HepG2 (cell line): ENCODE data around the gene INSYN2B. TPM values are rescaled to one million over a fixed set of nuclear protein-coding genes. Genes with fewer than 3 reads are reported as not detected.

Experiments
- ATAC-seq: fragments of 200-7000 bp; cut with Tn5 transposase; 3 replicates; pipeline ENCODE4 v1.9.1; 2020; ENCODE audit warnings: mild to moderate bottlenecking, moderate library complexity
- BruUV-seq: library from RNA; stranded (reverse); fragments of 400-500 nt; replicated peaks from 2 replicates; lab custom pipeline; 2021; lab: Mats Ljungman, UMichigan
- CTCF ChIA-PET: fragments of 300-600 bp; formaldehyde crosslinking; extraction: SDS; loops from one replicate; lab custom pipeline; 2021; ENCODE audit warnings: low total read pairs, inconsistent platforms, low intra/inter-chr PET ratio; lab: Yijun Ruan, JAX
- POLR2A ChIA-PET: fragments of 350-600 bp; sonication (Branson Sonifier 250); formaldehyde crosslinking; loops from one replicate; lab custom pipeline; 2020; ENCODE audit warnings: antibody characterized with exemption, inconsistent platforms; lab: Yijun Ruan, JAX
- DNase-seq: peaks from one replicate; pipeline ENCODE4 v3.0.0-alpha.2; 2015; ENCODE audit warnings: low spot score
- FAIRE-seq: peaks from 3 replicates; lab custom pipeline; 2011; peaks lifted over from hg19 to GRCh38; lab: Jason Lieb, UNC
- H2AFZ ChIP-seq: one replicate; pipeline ENCODE4 v1.6.1; 2011; ENCODE audit warnings: low read length, inconsistent platforms
- H3K27ac ChIP-seq: fragments of 300-600 bp; 3 replicates; pipeline ENCODE4 v1.8.0; 2011; ENCODE audit warnings: mixed run types, mild to moderate bottlenecking, mixed read lengths, low read length, inconsistent platforms; ENCODE audit not compliant: insufficient read depth; ENCODE audit errors: extremely low read length
- H3K27me3 ChIP-seq, 2 experiments: fragments of 200-600 bp in 1 of 2; 2 replicates in 1 of 2; 3 replicates in 1 of 2; pipeline versions ENCODE4 v1.6.0 to v1.8.0; 2011; ENCODE audit warnings: low read length in 2 of 2, mild to moderate bottlenecking in 2 of 2, moderate library complexity in 2 of 2, inconsistent platforms in 1 of 2; ENCODE audit not compliant: insufficient read depth in 2 of 2, control insufficient read depth in 1 of 2
- H3K36me3 ChIP-seq, 2 experiments: fragments of 200-600 bp in 1 of 2; replicated peaks in 1 of 2; 2 replicates in 1 of 2; 3 replicates in 1 of 2; pipeline versions ENCODE4 v1.5.1 to v1.8.0; 2011; ENCODE audit warnings: low read length in 2 of 2, inconsistent platforms in 1 of 2; ENCODE audit not compliant: insufficient read depth in 2 of 2, control insufficient read depth in 1 of 2
- H3K4me1 ChIP-seq: 2 replicates; pipeline ENCODE4 v1.5.1; 2012; ENCODE audit warnings: low read length, inconsistent platforms; ENCODE audit not compliant: insufficient read depth
- H3K4me2 ChIP-seq: 2 replicates; pipeline ENCODE4 v1.6.0; 2011; ENCODE audit warnings: low read depth, low read length, inconsistent platforms
- H3K4me3 ChIP-seq, 3 experiments: fragments of 200-600 bp in 1 of 3; sonication (generic), shearing (Covaris generic) in 1 of 3; replicated peaks in 1 of 3; 2 replicates each; pipeline ENCODE4 v1.5.1; 2011 to 2016; ENCODE audit warnings: low read length in 3 of 3, inconsistent platforms in 2 of 3, low read depth in 2 of 3, mild to moderate bottlenecking in 2 of 3, control low read depth in 1 of 3, mixed read lengths in 1 of 3; ENCODE audit not compliant: insufficient read depth in 1 of 3
- H3K79me2 ChIP-seq: one replicate; pipeline ENCODE4 v1.6.1; 2011; ENCODE audit warnings: low read length, inconsistent platforms; ENCODE audit not compliant: insufficient read depth
- H3K9ac ChIP-seq: 2 replicates; pipeline ENCODE4 v1.6.0; 2011; ENCODE audit warnings: mild to moderate bottlenecking, low read depth, low read length, inconsistent platforms; ENCODE audit not compliant: insufficient read depth
- H3K9me3 ChIP-seq: 2 replicates; pipeline ENCODE4 v1.5.1; 2012; ENCODE audit warnings: mild to moderate bottlenecking, low read length
- H4K20me1 ChIP-seq: 2 replicates; pipeline ENCODE4 v1.6.0; 2011; ENCODE audit warnings: inconsistent platforms, mild to moderate bottlenecking, low read length, moderate library complexity; ENCODE audit not compliant: insufficient read depth
- GZF1 ChIP-seq: sonication (generic); formaldehyde crosslinking; IDR thresholded peaks from 2 replicates; pipeline ENCODE4 v1.5.1; 2020; ENCODE audit warnings: mild to moderate bottlenecking, missing genetic modification reagents
- REXO4 ChIP-seq: sonication (generic); formaldehyde crosslinking; IDR thresholded peaks from 2 replicates; pipeline ENCODE4 v1.8.0; 2022; ENCODE audit warnings: missing genetic modification reagents, mild to moderate bottlenecking, borderline replicate concordance
- TAF1 ChIP-seq: sonication (generic); formaldehyde crosslinking; IDR thresholded peaks from 2 replicates; pipeline ENCODE4 v1.4.0; 2020; ENCODE audit warnings: missing genetic modification reagents
- ZNF572 ChIP-seq: sonication (generic); formaldehyde crosslinking; IDR thresholded peaks from 2 replicates; pipeline ENCODE4 v1.5.1; 2020; ENCODE audit warnings: mild to moderate bottlenecking, missing genetic modification reagents
- ZNF598 ChIP-seq: sonication (generic); formaldehyde crosslinking; IDR thresholded peaks from 2 replicates; pipeline ENCODE4 v1.5.1; 2020; ENCODE audit warnings: mild to moderate bottlenecking, missing genetic modification reagents, borderline replicate concordance
- ZNF768 ChIP-seq: sonication (generic); formaldehyde crosslinking; IDR thresholded peaks from 2 replicates; pipeline ENCODE4 v1.4.0; 2020; ENCODE audit warnings: missing genetic modification reagents
- ZNF841 ChIP-seq: sonication (generic); formaldehyde crosslinking; IDR thresholded peaks from 2 replicates; pipeline ENCODE4 v1.8.1; 2023; ENCODE audit warnings: missing genetic modification reagents, borderline replicate concordance
- ZSCAN31 ChIP-seq: sonication (generic); formaldehyde crosslinking; IDR thresholded peaks from 2 replicates; pipeline ENCODE4 v1.5.0; 2020; ENCODE audit warnings: low read depth, mild to moderate bottlenecking, missing genetic modification reagents
- WGBS: methylation state at CpG from one replicate; pipeline ENCODE4 v1.1.6; 2017; ENCODE audit warnings: low lambda C conversion rate; 5-methylcytosine and 5-hydroxymethylcytosine counted together
- in situ Hi-C: cut with HindIII; loops from 2 replicates; pipeline ENCODE4 v1.10.0; 2017; ENCODE audit warnings: low pct_unique_long_range_greater_than_20kb; ENCODE audit not compliant: extremely low pct_ligation_motif_present
- intact Hi-C: fragments of 100-400 bp; cut with micrococcal nuclease; formaldehyde crosslinking; loops from one replicate; pipeline ENCODE4 v1.10.0; 2022; ENCODE audit not compliant: unreplicated experiment
- polyA plus RNA-seq, 8 experiments: library from polyadenylated mRNA; depleted of rRNA in 3 of 8; stranded (reverse) in 7 of 8; unstranded in 1 of 8; fragments of >200 nt; fragmentation: Illumina TruSeq in 4 of 8; extraction: Trizol in 4 of 8; gene quantifications; 2 replicates each; pipeline versions ENCODE4 v1.2.1 to v1.2.3, GENCODE V29; 2011 to 2016; ENCODE audit warnings: low read depth in 4 of 8, missing spikeins in 1 of 8, mixed read lengths in 1 of 8; ENCODE audit not compliant: insufficient read depth in 1 of 8
- total RNA-seq, 5 experiments: library from RNA; depleted of rRNA; stranded (reverse); fragments of >200 nt; fragmentation: Illumina TruSeq; extraction: Trizol; gene quantifications; 2 replicates each; pipeline ENCODE4 v1.2.3, GENCODE V29; 2016; ENCODE audit warnings: low read depth in 1 of 5
- TF ChIP-seq, protein P1 (sequence below): fragments of 450-650 bp; IDR thresholded peaks from 2 replicates; pipeline ENCODE4 v1.6.1; 2017
- TF ChIP-seq, protein P2 (sequence below): sonication (generic); formaldehyde crosslinking; IDR thresholded peaks from 2 replicates; pipeline ENCODE4 v1.9.0; 2021; ENCODE audit warnings: mild to moderate bottlenecking, missing genetic modification reagents
- TF ChIP-seq, protein P3 (sequence below): sonication (generic); formaldehyde crosslinking; IDR thresholded peaks from 2 replicates; pipeline ENCODE4 v1.8.1; 2023; ENCODE audit warnings: mild to moderate bottlenecking, moderate library complexity, missing genetic modification reagents
- TF ChIP-seq, protein P4 (sequence below): sonication (generic); formaldehyde crosslinking; IDR thresholded peaks from 2 replicates; pipeline ENCODE4 v1.4.0; 2020; ENCODE audit warnings: mild to moderate bottlenecking, missing genetic modification reagents, borderline replicate concordance

The INSYN2B gene
- total and polyA plus RNA-seq, 2 of the 13 experiments (the other 11 are each of a cell fraction or from before 2014, with no cell fraction given): not detected

DNA sequence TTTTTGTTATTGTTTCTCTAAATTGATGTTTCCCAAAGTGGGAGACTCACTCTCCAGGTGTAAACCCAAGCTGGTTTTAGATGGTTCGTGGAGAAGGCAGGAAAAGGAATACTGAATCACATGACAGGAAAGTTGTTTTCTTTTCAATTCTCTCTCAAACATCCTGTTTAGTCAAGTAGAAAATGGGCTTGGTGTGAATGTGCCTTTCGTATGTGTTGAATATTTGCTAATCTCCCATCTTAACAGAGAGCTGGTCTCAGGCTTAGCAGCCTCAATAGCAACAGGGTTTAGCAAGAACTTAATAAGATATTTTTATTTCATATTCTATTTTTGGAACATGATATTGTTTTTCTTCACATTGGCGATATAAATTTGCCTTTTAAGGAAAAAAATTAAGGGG is 119.7 kb downstream of the INSYN2B start:
- Histone ChIP-seq H3K79me2 (no peaks in the 10 kb centered on the region), H3K27me3 (no peaks in the 10 kb centered on the region; a peak in 1 of 5 replicates), H3K4me2 (no peak overlapping the region), H3K36me3 (no peaks in the 10 kb centered on the region), H3K4me3 (no peak overlapping the region), H2AFZ (no peak overlapping the region), H3K4me1 (no peaks in the 10 kb centered on the region), H3K9ac (no peak overlapping the region), H4K20me1 (no peaks in the 10 kb centered on the region), H3K27ac (no peak overlapping the region), H3K9me3 (no peaks in the 10 kb centered on the region)
- ChIA-PET CTCF (no interaction called here), POLR2A (no interaction called here)
- 5% methylated on average over 3 of the region's 3 CpGs for WGBS
- FAIRE-seq (no peak), DNase-seq (no peak), ATAC-seq (no peak)
- intact Hi-C loops: no loop called here
- no TSS peak for BruUV-seq
- TF ChIP-seq GZF1 (CRISPR knock-in tag) (no peak), REXO4 (CRISPR knock-in tag) (no peak), TAF1 (CRISPR knock-in tag) (no peak), ZNF572 (CRISPR knock-in tag) (no peak), ZSCAN31 (CRISPR knock-in tag) (no peak), ZNF598 (CRISPR knock-in tag) (no peak), ZNF768 (no peak), ZNF841 (CRISPR knock-in tag) (no peak)
- TF ChIP-seq, protein P1, sequence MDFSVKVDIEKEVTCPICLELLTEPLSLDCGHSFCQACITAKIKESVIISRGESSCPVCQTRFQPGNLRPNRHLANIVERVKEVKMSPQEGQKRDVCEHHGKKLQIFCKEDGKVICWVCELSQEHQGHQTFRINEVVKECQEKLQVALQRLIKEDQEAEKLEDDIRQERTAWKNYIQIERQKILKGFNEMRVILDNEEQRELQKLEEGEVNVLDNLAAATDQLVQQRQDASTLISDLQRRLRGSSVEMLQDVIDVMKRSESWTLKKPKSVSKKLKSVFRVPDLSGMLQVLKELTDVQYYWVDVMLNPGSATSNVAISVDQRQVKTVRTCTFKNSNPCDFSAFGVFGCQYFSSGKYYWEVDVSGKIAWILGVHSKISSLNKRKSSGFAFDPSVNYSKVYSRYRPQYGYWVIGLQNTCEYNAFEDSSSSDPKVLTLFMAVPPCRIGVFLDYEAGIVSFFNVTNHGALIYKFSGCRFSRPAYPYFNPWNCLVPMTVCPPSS: no peak
- TF ChIP-seq, protein P2, sequence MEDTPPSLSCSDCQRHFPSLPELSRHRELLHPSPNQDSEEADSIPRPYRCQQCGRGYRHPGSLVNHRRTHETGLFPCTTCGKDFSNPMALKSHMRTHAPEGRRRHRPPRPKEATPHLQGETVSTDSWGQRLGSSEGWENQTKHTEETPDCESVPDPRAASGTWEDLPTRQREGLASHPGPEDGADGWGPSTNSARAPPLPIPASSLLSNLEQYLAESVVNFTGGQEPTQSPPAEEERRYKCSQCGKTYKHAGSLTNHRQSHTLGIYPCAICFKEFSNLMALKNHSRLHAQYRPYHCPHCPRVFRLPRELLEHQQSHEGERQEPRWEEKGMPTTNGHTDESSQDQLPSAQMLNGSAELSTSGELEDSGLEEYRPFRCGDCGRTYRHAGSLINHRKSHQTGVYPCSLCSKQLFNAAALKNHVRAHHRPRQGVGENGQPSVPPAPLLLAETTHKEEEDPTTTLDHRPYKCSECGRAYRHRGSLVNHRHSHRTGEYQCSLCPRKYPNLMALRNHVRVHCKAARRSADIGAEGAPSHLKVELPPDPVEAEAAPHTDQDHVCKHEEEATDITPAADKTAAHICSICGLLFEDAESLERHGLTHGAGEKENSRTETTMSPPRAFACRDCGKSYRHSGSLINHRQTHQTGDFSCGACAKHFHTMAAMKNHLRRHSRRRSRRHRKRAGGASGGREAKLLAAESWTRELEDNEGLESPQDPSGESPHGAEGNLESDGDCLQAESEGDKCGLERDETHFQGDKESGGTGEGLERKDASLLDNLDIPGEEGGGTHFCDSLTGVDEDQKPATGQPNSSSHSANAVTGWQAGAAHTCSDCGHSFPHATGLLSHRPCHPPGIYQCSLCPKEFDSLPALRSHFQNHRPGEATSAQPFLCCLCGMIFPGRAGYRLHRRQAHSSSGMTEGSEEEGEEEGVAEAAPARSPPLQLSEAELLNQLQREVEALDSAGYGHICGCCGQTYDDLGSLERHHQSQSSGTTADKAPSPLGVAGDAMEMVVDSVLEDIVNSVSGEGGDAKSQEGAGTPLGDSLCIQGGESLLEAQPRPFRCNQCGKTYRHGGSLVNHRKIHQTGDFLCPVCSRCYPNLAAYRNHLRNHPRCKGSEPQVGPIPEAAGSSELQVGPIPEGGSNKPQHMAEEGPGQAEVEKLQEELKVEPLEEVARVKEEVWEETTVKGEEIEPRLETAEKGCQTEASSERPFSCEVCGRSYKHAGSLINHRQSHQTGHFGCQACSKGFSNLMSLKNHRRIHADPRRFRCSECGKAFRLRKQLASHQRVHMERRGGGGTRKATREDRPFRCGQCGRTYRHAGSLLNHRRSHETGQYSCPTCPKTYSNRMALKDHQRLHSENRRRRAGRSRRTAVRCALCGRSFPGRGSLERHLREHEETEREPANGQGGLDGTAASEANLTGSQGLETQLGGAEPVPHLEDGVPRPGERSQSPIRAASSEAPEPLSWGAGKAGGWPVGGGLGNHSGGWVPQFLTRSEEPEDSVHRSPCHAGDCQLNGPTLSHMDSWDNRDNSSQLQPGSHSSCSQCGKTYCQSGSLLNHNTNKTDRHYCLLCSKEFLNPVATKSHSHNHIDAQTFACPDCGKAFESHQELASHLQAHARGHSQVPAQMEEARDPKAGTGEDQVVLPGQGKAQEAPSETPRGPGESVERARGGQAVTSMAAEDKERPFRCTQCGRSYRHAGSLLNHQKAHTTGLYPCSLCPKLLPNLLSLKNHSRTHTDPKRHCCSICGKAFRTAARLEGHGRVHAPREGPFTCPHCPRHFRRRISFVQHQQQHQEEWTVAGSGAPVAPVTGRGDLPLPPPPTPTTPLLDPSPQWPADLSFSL: no peak
- TF ChIP-seq, protein P3, sequence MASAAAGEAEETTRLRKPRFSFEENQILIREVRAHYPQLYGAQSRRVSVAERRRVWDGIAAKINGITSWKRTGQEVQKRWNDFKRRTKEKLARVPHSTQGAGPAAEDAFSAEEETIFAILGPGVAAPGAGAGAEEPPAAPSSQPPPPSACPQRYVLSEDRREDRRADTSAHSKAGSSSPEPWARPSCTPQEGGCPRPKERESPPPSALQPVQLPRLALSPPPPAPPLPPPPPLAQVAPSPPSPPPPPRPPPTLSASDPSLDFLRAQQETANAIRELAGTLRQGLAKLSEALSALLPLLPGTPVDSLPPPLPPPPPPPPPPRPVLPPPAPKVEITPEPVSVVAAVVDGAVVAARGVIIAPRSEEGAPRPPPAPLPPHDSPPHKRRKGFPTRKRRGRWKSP (CRISPR knock-in tag): no peak
- TF ChIP-seq, protein P4, sequence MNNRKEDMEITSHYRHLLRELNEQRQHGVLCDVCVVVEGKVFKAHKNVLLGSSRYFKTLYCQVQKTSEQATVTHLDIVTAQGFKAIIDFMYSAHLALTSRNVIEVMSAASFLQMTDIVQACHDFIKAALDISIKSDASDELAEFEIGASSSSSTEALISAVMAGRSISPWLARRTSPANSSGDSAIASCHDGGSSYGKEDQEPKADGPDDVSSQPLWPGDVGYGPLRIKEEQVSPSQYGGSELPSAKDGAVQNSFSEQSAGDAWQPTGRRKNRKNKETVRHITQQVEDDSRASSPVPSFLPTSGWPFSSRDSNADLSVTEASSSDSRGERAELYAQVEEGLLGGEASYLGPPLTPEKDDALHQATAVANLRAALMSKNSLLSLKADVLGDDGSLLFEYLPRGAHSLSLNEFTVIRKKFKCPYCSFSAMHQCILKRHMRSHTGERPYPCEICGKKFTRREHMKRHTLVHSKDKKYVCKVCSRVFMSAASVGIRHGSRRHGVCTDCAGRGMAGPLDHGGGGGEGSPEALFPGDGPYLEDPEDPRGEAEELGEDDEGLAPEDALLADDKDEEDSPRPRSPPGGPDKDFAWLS: no peak
- in situ Hi-C loops: no loop called here
